ENCODE measurements around the gene SAMD4B.
"Not testable (repeated sequence)": the region's sequence is repeated elsewhere in the genome, so short reads cannot be mapped to it uniquely, and the experiment has no call there.

SAMD4B gene

DNA sequence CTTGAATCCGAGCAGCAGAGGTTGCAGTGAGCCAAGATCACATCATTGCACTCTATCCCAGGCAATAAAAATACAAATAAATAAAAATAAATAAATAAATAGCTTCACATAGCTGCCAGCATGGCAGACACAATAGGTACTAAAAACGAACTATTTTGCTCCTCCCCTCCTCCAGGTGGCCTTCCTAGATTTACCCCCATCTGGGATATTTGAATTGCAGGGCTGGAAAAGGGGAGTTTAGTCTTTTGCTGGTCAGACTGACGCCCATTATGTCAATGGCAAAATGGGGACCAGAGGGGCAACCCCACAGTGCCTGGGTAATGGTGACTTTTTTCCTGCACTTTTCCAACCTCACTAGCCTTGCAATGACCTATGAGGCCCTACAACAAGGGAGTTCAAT is 5.7 kb upstream of the SAMD4B start:
- no peak for DNase-seq (ENCODE audit: low read depth)

GRCh38 chr19:39339674-39340073 is 2.5 kb upstream of the SAMD4B start:
- no peak for DNase-seq (ENCODE audit: low read depth)

DNA sequence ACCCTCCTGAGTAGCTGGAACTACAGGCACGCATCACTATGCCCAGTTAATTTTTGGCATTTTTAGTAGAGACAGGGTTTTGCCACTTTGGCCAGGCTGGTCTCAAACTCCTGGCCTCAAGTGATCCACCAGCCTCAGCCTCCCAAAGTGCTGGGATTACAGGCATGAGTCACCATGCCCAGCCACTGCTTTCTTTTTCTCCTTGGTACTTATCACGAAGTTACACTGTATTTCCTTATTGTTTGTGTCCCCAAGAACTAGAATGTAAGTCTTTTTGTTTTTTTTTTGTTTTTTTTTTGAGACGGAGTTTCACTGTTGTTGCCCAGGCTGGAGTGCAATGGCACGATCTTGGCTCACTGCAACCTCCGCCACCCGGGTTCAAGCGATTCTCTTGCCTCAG is 2.1 kb upstream of the SAMD4B start:
- not testable (repeated sequence) for DNase-seq (ENCODE audit: low read depth)

DNA sequence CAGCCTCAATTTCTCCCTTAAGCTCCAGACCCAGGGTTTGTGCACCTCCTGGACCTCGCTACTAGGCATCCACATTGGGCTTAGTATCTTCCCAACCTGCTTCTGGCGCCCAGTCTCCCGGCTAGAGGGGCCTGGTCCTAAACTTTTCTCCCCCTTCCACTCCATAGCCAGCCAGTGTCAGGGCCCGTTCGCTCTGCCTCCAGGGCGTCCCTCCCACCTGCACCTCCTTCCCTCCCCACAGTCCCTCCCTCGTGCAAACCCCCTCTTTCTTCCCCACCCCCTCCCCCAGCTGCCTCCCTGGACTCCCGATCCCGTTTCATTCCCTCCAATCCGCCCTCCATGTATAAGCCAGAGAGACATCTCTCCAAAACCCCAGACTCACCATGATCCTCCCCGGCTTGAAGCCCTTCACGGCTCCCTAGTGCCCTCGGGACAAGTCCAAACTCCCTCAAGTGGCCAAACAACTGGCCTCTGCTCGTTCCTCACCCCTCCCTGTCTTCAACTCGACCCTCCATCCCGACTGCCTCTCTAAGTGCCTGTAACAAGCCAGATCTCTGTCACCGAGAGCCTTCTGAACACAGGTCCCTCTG is 997 bp upstream of the SAMD4B start:
- DNase-seq (ENCODE audit: low read depth) = no peak

- DNase-seq (ENCODE audit: low read depth) = no peak
Measured at GRCh38 chr19:39342647-39343305, 555 bp downstream of the SAMD4B start.

DNA sequence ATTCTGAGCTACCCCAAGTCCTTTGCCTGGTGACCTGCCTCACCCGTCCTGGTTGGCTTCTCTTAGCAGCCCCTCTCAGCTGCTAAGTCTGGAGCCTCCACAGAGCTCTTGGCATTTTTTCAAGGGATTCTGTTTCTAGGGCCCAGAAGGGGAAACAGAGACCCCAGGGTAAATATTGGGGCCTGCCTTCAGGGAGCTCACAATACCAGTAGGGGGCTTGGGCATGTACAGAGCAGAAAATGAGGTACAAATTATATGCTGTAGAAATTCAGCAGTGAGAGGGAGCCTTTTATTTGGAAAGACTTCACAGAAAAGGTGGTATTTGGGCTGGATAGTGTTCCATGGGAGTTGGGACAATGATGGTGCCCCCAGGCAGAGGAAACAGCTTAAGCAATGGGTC is 3.7 kb downstream of the SAMD4B start:
- no peak for DNase-seq (ENCODE audit: low read depth)

DNA sequence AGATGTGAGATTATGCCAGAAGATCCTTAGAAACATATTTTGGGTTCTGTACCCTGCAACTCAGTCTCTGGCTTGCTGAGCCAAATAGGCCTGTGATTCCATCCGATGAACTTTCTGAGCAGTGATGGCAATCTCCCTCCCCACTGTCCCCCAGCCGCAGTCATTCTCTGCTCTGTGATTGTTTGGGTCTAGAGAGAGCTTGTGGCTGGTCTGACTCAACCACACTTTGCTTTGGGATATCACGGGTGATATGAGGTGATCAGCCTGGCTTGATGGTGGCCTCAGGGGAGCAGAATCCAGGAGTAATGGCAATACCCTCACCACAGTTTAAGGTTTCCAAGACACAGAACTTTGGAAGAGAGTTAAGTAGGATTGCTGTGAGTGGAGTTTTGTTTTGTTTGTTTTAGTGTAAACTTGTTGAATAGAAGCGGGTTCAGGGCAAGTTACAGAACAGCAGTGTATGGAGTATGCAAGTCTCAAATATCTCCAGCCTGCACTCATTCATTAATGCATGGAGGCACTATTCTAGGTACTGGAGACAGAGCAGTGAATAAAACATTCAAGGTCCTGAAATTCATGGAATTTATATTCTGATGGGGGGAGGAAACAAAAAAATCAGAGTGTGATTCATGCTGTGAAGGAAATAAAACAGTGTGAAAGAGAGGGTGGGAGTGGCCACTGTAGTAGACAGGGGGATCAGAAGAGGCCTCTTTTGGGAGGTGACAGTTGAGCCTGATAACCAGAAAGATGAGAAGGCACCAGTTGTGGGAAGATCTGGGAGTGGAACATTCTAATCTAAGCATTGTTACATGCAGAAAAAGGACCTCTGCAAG is 5.3 kb downstream of the SAMD4B start:
- no peak for DNase-seq (ENCODE audit: low read depth)

DNA sequence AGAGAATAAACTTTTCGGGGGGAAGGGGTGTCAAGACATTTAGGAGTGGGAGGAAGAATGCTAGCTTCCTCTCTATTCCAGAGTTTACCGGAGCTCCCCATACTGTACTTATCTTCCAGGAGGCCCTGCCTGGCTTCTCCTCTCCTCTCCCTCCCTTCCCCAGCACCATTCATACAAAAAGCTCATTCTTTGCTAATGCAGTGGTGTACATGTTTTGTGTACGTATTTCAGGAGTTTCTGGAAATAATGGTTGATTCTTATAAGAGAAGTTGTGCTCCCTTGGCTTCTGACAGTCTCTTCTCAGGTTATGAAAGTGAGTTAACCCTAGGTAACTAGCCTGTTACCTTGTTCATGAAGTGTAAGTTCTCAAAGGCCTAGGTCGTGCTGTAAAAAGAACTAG is 7.1 kb downstream of the SAMD4B start:
- DNase-seq (ENCODE audit: low read depth) = no peak

DNA sequence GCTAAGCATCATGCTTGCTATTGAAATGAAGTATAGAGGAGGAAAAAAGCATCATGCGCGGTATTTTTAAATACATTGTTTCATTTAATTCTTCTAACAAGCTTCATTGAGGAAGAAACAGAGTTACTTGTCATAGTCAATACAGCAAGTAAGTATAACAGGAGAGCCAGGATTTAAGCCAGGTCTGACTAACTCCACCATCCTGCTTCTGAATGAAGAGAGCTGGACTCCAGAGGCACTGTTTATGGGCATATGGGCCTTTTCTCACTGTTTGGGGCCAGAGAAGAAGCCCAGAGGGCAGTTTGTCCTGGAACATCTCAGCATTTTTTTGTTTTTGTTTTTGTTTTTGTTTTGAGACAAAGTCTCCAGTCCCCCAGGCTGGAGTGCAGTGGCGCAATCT is 7.9 kb downstream of the SAMD4B start:
- DNase-seq (ENCODE audit: low read depth) = no peak

GRCh38 chr19:39351537-39352064 is 9.4 kb downstream of the SAMD4B start:
- no peak for DNase-seq (ENCODE audit: low read depth)

GRCh38 chr19:39352381-39353255 is 10.4 kb downstream of the SAMD4B start:
- no peak for DNase-seq (ENCODE audit: low read depth)

- DNase-seq (ENCODE audit: low read depth) = no peak
Measured at GRCh38 chr19:39355253-39355652, 13.0 kb downstream of the SAMD4B start.

DNA sequence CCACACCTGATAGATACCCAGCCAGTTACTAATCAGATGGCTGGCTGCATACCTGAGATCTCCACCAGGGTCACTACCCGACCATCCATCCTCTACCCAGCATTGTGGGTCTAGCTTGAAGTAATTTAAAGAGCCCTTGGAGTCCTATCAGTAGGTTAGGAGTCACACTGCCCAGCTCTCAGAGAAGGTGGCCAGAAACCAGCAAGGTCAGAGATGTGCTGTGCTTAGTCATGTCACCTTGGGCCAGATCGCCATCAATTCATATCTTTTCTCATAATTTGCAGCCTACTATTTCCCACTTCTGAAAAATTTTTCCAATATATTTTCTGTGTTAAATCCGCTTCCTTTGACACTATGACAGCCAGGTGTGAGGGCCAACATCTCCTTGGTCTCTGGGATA is 13.9 kb downstream of the SAMD4B start:
- no peak for DNase-seq (ENCODE audit: low read depth)

- DNase-seq (ENCODE audit: low read depth) = no peak
Measured at GRCh38 chr19:39356647-39357046, 14.4 kb downstream of the SAMD4B start.

GRCh38 chr19:39359026-39359425 is 16.8 kb downstream of the SAMD4B start:
- no peak for DNase-seq (ENCODE audit: low read depth)

DNA sequence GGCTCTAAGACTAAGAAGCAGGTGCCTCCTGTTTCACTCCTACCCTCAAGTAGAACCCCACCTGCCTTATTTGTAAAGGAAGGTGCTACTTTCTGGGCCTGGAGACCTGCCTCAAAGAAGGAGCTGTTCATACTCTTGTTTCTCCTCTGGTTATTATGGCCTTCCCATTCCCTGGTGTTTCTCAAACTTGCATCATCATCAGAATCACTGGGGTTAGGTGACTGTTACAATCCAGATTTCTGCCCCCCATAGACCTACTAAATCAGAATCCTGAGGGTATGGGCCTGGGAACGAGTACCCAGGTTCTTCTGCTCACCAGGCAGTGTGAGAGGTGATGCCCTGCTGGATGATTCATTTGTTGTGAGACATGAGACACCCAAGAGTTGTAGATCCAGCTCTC is 18.4 kb downstream of the SAMD4B start:
- DNase-seq (ENCODE audit: low read depth) = no peak

GRCh38 chr19:39362682-39363657 is 20.7 kb downstream of the SAMD4B start:
- no peak for DNase-seq (ENCODE audit: low read depth)

- no peak for DNase-seq (ENCODE audit: low read depth)
Measured at GRCh38 chr19:39363901-39364457, 21.8 kb downstream of the SAMD4B start.

DNA sequence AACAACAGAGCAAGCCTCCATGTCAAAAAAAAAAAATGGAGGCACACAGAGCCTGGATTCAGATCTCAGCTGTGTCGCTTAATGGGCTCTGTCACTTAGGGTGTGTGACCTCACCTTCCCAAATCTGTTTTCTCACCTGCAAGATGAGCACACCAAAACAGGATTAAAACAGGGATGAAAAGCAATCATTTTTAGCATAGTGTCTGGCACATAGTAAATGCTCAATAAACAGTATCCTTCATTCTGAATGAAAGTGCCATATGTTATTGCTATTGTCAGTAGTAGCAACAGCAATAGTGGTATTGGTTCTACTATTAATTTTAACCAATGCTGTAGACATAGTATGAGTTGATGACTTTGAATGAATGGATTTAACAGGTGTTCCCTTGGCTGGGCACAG is 23.3 kb downstream of the SAMD4B start:
- DNase-seq (ENCODE audit: low read depth) = no peak

- no peak for DNase-seq (ENCODE audit: low read depth)
Measured at GRCh38 chr19:39369200-39369599, 27.0 kb downstream of the SAMD4B start.

DNA sequence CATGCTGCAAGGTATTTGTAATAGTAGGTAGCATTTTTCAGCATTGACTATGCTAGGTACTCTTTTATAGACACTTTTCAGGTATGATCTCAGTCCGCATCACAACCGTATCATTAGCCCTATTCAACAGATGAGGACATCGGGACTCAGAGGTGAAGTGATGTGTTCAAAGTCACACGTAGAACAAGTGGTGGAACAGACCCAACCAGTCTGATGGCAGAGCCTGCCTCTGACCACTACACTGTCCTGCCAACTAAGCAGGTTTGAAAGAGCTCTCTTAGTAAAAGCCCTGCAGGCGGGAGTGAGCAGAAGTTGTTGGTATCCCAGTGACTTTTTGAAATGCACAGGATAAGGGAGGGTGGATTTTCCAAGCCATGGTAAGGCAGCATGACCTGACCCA is 28.5 kb downstream of the SAMD4B start:
- no peak for DNase-seq (ENCODE audit: low read depth)
